Neural cell (in vitro differentiated cells): ENCODE data around the gene RIPPLY3. TPM values are rescaled to one million over a fixed set of nuclear protein-coding genes. Genes with fewer than 3 reads are reported as not detected.

Source experiments
- H2AFZ ChIP-seq: fragments of 200-600, 300-800 bp; sonication (generic), shearing (Covaris generic); 2 replicates; pipeline ENCODE4 v1.6.0; 2014; ENCODE audit warnings: low read depth, mild to moderate bottlenecking, antibody characterized with exemption, low read length, moderate library complexity
- H3F3A ChIP-seq: fragments of 200-600 bp; shearing (Covaris generic); 2 replicates; pipeline ENCODE4 v1.6.1; 2016; ENCODE audit warnings: mild to moderate bottlenecking, moderate library complexity, mixed read lengths, antibody characterized with exemption, low read length; ENCODE audit not compliant: insufficient read depth, poor library complexity, severe bottlenecking
- H3K27ac ChIP-seq: fragments of 200-600, 300-800 bp; sonication (generic), shearing (Covaris generic); 2 replicates; pipeline ENCODE4 v1.5.1; 2014; ENCODE audit warnings: mild to moderate bottlenecking, low read length, moderate library complexity
- H3K27me3 ChIP-seq: fragments of 300-800, 200-600 bp; sonication (generic), shearing (Covaris generic); 2 replicates; pipeline ENCODE4 v1.6.0; 2014; ENCODE audit warnings: mild to moderate bottlenecking, low read depth, low read length, moderate library complexity; ENCODE audit not compliant: insufficient read depth
- H3K36me3 ChIP-seq: fragments of 300-800, 200-600 bp; sonication (generic), shearing (Covaris generic); 2 replicates; pipeline ENCODE4 v1.5.1; 2014; ENCODE audit warnings: mild to moderate bottlenecking, antibody characterized with exemption, low read length, moderate library complexity; ENCODE audit not compliant: insufficient read depth
- H3K4me2 ChIP-seq: fragments of 300-800, 200-600 bp; sonication (generic), shearing (Covaris generic); 2 replicates; pipeline ENCODE4 v1.6.0; 2014; ENCODE audit warnings: mild to moderate bottlenecking, low read length
- H3K4me3 ChIP-seq: fragments of 300-800, 200-600 bp; sonication (generic), shearing (Covaris generic); 2 replicates; pipeline ENCODE4 v1.5.1; 2014; ENCODE audit warnings: mild to moderate bottlenecking, low read length, moderate library complexity
- H3K79me2 ChIP-seq: fragments of 200-600 bp; shearing (Covaris generic); replicated peaks from 2 replicates; pipeline ENCODE4 v1.6.0; 2014; ENCODE audit warnings: mild to moderate bottlenecking, low read length, moderate library complexity; ENCODE audit not compliant: insufficient read depth
- H3K9ac ChIP-seq: fragments of 300-800, 200-600 bp; sonication (generic), shearing (Covaris generic); 2 replicates; pipeline ENCODE4 v1.6.1; 2016; ENCODE audit warnings: mild to moderate bottlenecking, low read length, mixed read lengths
- H3K9me2 ChIP-seq: fragments of 200-600 bp; shearing (Covaris generic); 2 replicates; pipeline ENCODE4 v1.6.1; 2016; ENCODE audit warnings: mild to moderate bottlenecking, low read length, mixed read lengths; ENCODE audit not compliant: insufficient read depth
- H3K9me3 ChIP-seq: fragments of 200-600, 300-800 bp; sonication (generic), shearing (Covaris generic); 2 replicates; pipeline ENCODE4 v1.6.1; 2016; ENCODE audit warnings: mild to moderate bottlenecking, mixed run types, low read length, moderate library complexity, mixed read lengths
- H4K20me1 ChIP-seq: fragments of 200-600 bp; shearing (Covaris generic); 2 replicates; pipeline ENCODE4 v1.6.1; 2016; ENCODE audit warnings: mild to moderate bottlenecking, mixed run types; ENCODE audit not compliant: insufficient read depth
- CTCF ChIP-seq: fragments of 450-650 bp; IDR thresholded peaks from 2 replicates; pipeline ENCODE4 v1.5.1; 2014; ENCODE audit warnings: antibody characterized with exemption, mild to moderate bottlenecking, moderate library complexity; ENCODE audit not compliant: poor library complexity, severe bottlenecking
- EP300 ChIP-seq: fragments of 450-650 bp; conservative IDR thresholded peaks from 2 replicates; pipeline ENCODE4 v1.6.1; 2014; ENCODE audit warnings: antibody characterized with exemption, mild to moderate bottlenecking, moderate library complexity; ENCODE audit not compliant: poor library complexity, severe bottlenecking
- EZH2 ChIP-seq: fragments of 200-600, 300-800 bp; shearing (Covaris generic), sonication (generic); IDR thresholded peaks from 2 replicates; pipeline ENCODE4 v1.6.1; 2014; ENCODE audit warnings: antibody characterized with exemption, low read length, borderline replicate concordance, mild to moderate bottlenecking; ENCODE audit not compliant: insufficient read depth, poor library complexity, severe bottlenecking
- MXI1 ChIP-seq: fragments of 450-650 bp; conservative IDR thresholded peaks from 2 replicates; pipeline ENCODE4 v1.6.1; 2014; ENCODE audit warnings: antibody characterized with exemption, mild to moderate bottlenecking; ENCODE audit not compliant: poor library complexity, severe bottlenecking
- POLR2AphosphoS5 ChIP-seq: IDR thresholded peaks from 2 replicates; pipeline ENCODE4 v1.6.1; 2012
- RAD21 ChIP-seq: fragments of 450-650 bp; conservative IDR thresholded peaks from 2 replicates; pipeline ENCODE4 v1.6.1; 2014; ENCODE audit warnings: antibody characterized with exemption, mild to moderate bottlenecking, moderate library complexity
- SMC3 ChIP-seq: fragments of 450-650 bp; conservative IDR thresholded peaks from 2 replicates; pipeline ENCODE4 v1.6.1; 2014; ENCODE audit warnings: antibody characterized with exemption, mild to moderate bottlenecking, moderate library complexity; ENCODE audit not compliant: poor library complexity
- TAF1 ChIP-seq: IDR thresholded peaks from 2 replicates; pipeline ENCODE4 v1.6.1; 2012; ENCODE audit warnings: low read depth
- polyA plus RNA-seq: library from polyadenylated mRNA; depleted of rRNA; stranded (reverse); fragments of >200 nt; gene quantifications from 2 replicates; pipeline ENCODE4 v1.2.3, GENCODE V29; 2014
- TF ChIP-seq, protein P1 (sequence below): IDR thresholded peaks from 2 replicates; pipeline ENCODE4 v1.6.1; 2012; ENCODE audit warnings: borderline replicate concordance

RIPPLY3 gene
- polyA plus RNA-seq, 1 donor from 2014 or later, result 0.24 TPM

DNA sequence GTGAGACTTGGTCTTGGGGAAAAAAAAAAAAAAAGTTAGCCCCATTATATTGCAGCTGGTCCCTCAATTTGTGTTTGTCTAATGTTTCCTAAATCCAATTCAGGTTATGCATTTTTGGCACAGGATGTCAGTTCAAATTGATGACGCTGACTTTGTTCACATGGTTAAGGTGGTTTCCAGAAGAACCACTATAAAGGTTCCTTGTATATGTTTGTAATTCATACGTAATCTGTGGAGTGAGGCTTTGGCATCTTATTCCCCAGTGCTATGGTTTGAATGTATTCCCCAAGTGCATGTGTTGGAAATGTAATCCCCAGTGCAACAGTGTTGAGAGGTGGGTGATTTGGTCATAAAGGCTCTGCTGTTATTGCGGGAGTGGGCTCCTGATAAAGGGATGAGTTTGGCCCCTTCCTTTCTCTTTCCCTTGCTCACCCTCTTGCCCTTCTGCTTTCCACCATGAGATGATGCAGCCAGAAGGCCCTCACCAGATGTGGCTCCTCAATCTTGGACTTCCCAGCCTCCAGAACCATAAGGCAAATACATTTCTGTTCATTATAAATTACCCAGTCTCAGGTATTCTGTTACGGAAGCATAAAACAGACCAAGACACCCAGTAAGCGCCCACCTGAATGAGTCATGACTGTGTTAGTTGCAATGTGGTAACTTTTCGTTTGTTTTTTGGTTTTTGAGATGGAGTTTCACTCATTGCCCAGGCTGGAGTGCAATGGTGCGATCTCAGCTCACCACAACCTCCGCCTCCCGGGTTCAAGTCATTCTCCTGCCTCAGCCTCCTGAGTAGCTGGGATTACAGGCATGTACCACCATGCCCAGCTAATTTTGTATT is 20.5 kb upstream of the RIPPLY3 start:
- Histone ChIP-seq H2AFZ (no peak overlapping the region), H3K4me2 (no peak overlapping the region), H3F3A (peaks cover 3% of the 10 kb centered on the region), H3K79me2 (no peaks in the 10 kb centered on the region), H3K27ac (no peak overlapping the region), H3K27me3 (peaks cover 7% of the 10 kb centered on the region), H3K36me3 (no peaks in the 10 kb centered on the region), H3K9ac (no peak overlapping the region), H3K4me3 (no peak overlapping the region), H3K9me3 (no peaks in the 10 kb centered on the region), H3K9me2 (no peaks in the 10 kb centered on the region), H4K20me1 (no peaks in the 10 kb centered on the region)
- TF ChIP-seq, protein P1, sequence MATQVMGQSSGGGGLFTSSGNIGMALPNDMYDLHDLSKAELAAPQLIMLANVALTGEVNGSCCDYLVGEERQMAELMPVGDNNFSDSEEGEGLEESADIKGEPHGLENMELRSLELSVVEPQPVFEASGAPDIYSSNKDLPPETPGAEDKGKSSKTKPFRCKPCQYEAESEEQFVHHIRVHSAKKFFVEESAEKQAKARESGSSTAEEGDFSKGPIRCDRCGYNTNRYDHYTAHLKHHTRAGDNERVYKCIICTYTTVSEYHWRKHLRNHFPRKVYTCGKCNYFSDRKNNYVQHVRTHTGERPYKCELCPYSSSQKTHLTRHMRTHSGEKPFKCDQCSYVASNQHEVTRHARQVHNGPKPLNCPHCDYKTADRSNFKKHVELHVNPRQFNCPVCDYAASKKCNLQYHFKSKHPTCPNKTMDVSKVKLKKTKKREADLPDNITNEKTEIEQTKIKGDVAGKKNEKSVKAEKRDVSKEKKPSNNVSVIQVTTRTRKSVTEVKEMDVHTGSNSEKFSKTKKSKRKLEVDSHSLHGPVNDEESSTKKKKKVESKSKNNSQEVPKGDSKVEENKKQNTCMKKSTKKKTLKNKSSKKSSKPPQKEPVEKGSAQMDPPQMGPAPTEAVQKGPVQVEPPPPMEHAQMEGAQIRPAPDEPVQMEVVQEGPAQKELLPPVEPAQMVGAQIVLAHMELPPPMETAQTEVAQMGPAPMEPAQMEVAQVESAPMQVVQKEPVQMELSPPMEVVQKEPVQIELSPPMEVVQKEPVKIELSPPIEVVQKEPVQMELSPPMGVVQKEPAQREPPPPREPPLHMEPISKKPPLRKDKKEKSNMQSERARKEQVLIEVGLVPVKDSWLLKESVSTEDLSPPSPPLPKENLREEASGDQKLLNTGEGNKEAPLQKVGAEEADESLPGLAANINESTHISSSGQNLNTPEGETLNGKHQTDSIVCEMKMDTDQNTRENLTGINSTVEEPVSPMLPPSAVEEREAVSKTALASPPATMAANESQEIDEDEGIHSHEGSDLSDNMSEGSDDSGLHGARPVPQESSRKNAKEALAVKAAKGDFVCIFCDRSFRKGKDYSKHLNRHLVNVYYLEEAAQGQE, result no peak
- TF ChIP-seq POLR2AphosphoS5, result no peak
- no peak for TF ChIP-seq EP300
- TF ChIP-seq CTCF, result no peak
- no peak for TF ChIP-seq MXI1
- no peak for TF ChIP-seq RAD21
- TF ChIP-seq SMC3, result no peak
- no peak for TF ChIP-seq TAF1
- no peak for TF ChIP-seq EZH2

- Histone ChIP-seq H3K36me3 (no peaks in the 10 kb centered on the region), H4K20me1 (no peaks in the 10 kb centered on the region), H3K9ac (no peak overlapping the region), H3K9me2 (no peaks in the 10 kb centered on the region), H3K27me3 (no peaks in the 10 kb centered on the region), H3K27ac (no peak overlapping the region), H3K9me3 (no peaks in the 10 kb centered on the region), H3K79me2 (no peaks in the 10 kb centered on the region), H3K4me3 (no peak overlapping the region), H3F3A (peaks cover 3% of the 10 kb centered on the region), H3K4me2 (no peak overlapping the region), H2AFZ (no peak overlapping the region)
- no peak for TF ChIP-seq RAD21
- TF ChIP-seq POLR2AphosphoS5, result no peak
- TF ChIP-seq EP300, result no peak
- TF ChIP-seq, protein P1, result no peak
- no peak for TF ChIP-seq SMC3
- no peak for TF ChIP-seq EZH2
- no peak for TF ChIP-seq MXI1
- TF ChIP-seq TAF1, result no peak
Measured at GRCh38 chr21:36987845-36988244, 18.7 kb upstream of the RIPPLY3 start.
